NCI-H82 (cell line): ENCODE results near the gene CPVL.

Source experiments
- DNase-seq: peaks from one replicate; lab custom pipeline; 2025; lab: John Stamatoyannopoulos, UW

The CPVL gene

DNA sequence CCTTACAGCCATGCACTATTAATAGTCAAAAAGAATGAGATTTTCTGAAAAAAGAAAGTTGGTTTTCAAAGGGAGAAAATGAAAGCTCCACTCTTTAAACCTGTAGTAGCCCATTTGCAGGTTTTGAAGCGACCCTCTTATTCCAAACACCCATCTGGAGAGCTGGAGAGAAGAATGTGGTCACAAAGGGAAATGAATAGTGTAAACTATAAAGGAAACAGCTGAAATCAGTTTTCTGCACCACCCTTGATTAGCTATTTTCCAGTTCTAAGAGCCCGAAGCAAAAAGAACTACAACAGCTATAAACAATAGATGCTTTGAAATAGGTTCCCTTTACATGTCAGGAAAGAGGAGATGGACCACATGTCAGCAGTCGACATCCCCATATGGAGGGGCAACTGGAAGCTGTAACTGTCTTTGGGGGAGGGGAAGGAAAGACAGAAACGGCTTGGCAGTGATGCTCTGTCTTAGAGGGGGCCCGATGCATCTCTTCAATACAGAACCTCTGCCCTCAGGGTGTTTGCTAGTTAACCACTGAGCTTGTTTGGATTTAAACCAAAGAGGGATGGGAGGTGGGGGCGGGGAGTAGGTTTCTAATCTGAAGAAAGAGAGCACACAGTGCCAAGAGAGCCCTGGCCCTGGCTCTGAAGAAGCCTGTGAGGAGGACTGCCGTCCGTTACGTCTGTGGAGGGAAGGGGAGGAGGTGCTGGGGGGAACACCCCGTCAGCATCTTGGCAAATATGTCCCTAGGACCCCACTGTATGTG lies 55.3 kb downstream of the CPVL start:
- DNase-seq, result peak; percentile 38

DNA sequence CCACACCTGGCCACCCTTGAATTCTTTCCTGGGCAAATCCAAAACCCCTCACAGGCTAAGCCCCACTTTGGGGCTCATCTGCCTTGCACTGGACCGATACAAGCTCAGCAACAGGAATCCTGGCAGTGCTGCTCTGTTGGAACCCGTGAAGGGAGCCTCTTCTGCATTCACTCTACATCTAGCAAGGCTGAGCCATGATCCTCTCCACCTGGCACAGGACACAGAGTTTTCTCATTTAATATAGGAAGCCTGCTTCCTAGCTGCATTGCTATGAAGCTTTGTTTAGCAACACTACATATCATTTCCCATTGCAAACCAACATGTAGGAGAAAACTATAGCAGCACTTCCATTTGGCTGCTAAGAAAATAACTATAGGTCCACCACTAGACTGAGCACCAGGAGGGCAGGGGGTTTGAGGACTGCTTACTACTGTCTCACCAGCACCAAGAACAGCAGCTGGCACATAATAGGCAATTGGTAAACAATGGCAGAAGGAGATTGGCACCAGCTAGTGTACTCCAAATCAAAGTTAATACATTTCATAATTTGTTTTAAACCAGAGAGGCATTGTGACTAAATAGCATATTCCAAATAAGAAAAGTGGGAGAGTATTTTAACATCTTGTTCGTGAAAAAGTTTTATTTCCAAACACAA lies 56.1 kb downstream of the CPVL start:
- DNase-seq, result no peak

DNA sequence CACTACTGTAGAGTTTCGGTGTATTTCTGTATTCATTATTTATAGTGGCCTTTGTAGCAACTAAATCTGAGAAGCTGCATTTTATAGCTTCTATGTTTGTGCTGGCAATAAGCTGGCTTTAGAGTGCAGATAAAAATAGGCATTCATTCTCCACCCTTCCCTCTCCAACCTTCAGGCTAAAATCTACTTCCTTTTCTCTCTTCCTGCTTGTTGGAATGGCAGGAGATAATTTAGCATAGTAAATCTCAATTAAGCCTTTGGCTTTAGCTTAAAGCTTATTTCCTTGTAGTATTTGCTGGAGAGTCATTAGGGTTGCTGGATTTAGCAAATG lies 58.5 kb downstream of the CPVL start:
- peak; percentile 41 for DNase-seq

DNA sequence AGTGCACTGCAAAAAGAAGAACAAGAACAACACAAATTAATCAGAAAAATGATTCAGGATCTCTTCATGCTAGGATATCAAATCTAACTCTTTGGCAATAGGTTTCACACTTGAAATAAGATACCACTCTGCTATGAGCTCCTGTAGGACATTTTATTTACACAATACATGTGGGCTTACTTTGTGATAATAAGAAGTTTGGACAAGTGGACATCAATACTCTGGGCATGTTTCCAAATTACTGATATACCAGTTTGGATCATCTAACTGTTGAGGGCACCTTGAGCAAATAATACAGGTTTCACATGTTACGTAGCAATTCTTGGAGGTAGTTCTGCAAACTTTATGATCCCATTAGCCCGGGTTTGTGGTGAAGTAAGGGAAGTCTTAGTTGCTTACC lies 59.8 kb downstream of the CPVL start:
- DNase-seq, result no peak

DNA sequence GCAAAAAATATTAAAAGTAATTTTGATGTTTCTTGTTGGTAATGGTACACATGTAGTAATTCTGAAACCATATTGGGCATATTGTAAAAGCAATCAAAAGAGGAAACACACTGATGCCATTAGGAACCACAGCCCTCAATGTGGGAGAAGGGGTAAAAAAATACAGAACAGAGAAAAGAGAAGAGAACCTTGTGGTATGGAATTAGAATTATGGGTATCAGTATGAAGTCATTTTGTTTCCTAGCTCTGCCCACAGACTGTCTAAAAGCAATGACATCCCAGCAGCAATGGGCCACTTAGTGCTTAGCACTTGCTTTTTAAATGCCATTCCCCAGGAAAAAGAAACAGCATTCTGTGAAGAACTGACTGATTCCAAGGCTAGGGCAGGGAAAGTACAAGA lies 61.5 kb downstream of the CPVL start:
- DNase-seq, result no peak

DNA sequence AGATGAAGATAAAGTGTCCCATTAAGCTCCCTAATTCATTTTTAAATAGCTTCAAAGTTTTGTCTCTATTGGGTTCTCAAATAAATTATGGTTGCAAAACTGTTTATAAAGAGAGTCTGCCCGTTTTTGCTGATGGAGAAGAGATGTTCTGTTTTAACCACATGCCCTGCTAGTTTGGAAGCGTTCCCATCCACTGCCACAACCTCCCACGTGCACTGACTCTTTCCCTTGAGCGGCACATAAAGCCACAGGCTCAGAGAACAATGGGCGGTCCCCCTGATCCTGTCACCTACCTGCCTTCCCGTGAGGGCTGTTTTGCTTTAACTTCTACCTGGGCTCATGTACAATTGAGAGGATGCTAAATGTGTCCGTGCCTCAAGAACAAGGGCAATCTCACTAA lies 65.5 kb downstream of the CPVL start:
- no peak for DNase-seq

DNA sequence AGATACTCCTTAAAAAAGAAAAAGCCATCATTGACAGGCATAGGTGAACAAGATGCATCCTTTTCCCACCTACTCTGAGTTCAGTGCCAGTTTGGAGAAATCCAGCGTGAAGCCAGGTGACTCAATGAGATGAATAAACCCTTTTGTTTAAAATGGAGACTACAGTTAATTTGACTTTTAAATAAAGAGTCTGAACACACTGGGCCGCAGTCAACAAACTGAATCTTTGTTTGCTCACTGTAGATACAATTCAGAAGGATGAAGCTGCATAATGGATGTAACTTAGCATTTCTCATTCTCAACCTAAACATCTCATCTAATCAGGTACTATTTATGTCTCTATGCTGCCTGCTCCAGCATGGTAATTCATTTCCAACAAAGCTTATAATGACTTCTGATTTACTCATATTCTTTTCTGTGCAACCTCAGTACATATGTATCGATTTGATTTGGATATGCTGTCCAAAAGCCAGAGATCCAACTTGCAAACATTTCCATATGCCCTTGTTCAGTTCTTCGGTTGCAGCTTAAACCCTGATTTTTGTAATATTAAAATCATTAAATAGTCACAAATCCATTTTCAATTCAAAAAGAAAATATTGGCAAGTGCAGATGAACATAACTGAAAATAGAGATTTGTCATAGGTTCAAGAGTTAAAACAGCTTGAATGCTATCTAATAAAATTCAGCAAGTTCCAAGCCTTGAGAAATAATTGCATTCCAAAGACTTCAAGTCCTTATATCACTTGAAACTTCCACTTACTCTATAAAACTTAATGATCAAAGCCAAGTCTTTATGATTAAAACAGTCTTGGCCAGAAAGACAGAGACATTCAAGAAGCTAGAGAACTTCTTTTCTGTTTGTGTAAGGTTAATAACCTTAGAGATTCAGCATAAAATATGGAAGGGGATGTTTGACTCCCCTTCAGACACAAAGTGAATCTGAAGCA lies 67.8 kb downstream of the CPVL start:
- DNase-seq, result no peak

DNA sequence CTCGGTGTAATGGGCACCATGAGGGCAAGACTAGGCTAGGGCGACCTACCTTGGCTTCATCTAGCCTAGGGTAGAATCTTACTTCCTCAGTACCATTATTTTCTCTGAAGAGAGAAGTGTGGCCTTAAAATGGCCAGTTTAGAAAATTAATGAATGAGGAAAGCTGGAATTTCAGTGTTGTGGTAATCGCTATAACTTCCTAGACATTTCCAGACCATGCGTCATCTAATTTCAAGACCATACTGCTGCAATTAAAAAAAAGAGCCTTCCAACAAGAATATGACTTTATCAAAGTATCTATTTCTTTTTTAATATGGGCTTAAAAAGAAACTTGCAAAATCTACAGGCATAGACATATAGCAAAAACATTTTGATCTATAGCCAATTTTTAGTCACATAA lies 68.5 kb downstream of the CPVL start:
- DNase-seq, result no peak

DNA sequence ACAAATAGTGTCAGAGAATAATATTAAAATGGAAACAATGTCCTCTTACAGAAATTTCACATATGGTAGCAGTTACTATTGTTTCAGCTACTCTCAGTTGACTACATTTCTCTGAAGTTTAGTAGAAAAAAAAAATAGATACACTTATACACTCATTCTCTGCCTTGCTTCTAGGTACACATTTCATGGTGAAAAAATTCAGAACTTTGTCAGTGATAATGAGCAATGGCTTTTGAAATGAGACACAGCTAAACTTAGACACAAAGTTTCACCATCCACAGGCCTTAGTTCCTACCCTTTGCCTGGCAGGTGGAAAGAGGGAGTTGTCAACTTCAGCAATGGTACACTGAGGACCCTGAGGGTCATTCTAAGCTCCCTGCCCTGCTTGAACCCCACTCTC lies 69.2 kb downstream of the CPVL start:
- DNase-seq, result no peak

DNA sequence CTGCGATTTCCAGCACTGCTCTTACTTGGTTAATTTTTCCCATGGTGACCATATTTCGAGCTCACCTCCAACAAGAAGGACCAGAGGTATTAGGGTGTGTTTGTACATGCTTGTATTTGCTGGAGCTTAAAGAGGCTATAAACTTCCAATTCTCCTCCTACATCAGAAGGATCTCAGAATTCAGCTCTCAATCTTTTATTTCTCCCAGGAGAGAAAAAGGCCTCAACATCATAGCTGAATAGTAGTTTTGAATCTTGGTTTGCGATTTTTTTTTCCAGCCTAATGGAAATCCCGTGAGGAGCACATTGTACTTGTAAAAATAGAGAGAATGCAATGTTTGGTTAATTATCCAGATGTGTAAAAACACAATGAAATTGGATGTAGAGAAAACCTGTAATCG lies 69.7 kb downstream of the CPVL start:
- DNase-seq, result no peak

DNA sequence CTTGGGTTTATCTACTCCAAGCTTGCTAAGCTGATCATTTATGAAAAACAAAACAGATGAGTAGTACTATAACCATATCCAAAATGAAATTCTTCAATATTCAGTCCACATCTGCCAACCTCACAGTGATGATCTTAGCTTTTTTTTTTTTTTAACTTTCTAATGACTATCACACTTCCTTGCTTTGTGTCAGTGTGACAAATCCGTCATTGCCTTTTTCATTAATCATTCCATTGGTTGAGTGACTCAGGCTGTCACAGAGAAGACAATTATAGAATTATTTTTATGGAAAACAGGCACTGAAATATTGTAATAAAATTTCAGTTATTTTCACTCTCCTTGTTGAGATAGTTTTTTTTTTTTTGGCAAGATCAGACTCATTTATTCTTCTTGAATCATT lies 70.7 kb downstream of the CPVL start:
- DNase-seq, result no peak

DNA sequence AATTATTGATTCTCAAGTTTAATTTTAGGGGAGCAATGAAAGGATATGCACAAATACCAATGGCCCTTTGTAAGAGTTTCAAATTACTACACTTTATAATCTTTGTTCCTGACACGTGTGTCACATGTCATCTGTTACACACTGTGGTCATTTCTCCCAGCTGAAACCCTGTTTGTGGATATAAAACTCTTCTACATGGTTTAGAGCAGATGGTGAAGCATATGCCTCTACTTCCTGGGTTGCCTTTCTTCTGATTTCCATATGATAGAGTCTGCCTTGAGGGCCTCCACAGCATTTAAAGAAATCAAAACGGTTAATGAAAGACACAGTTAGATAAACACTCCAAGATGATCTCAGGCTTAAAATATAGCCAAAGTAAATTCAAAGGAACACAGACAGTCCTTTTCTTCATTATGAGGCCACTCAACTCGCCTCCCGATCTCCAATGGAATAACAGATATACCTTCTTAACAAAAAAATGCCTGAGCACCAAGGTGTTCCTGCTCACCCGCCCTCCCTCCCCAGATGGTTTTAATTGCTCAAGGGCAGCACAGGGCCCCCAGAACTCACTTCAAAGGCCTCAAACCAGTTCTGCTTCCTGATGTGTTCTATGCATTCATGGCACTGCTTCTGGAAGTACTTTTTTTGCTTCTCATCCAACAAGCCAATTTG lies 75.0 kb downstream of the CPVL start:
- DNase-seq, result peak; percentile 52

DNA sequence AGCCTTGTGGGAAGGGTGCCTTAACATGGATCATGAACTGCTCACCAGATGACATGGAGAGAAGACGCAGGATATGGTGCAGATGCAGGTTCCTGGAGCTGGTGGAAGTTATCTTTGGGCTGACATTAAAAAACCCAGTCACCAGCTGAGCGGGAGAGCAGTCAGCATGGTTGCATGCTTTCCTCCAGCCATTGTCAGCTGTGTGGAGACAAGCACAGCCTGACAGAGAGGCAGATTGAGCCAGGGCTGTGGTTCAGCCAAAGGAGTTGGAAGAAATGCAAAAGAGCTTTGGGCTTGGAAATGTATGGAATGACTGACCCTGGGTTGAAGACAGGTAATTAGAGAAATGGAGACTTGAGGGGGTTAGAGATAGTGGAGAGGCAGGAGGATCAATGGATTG lies 79.7 kb downstream of the CPVL start:
- no peak for DNase-seq

DNA sequence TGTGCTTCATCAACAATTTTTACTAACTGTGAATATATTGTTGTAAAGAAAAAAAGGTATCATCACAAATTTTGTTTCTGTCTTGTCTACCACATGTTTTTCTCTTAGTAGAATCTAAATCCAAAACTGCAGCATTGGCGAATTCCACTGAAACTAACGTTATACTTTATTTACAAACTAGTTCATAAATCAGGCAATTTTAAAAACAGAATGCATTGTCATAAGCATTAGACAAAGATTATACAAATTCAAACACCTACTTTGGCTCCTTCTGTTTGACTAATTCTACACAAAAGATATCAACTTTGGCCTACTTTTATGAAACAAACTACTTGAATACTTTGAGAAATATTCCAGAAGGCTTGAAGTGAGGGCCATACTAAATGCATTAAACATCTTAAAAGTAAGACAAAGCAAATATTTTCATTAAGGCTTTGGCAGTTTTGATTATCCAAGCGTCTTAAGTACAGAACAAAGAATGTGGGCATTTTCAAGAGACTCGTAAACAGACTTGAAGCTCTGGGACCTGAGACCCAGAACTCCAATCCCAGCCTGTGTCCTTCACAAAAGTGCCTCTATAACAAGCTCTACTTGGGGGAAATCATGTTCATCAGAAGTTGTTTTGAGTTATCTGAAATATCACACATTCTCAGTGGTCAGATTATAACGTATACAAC lies 81.0 kb downstream of the CPVL start:
- DNase-seq, result no peak

DNA sequence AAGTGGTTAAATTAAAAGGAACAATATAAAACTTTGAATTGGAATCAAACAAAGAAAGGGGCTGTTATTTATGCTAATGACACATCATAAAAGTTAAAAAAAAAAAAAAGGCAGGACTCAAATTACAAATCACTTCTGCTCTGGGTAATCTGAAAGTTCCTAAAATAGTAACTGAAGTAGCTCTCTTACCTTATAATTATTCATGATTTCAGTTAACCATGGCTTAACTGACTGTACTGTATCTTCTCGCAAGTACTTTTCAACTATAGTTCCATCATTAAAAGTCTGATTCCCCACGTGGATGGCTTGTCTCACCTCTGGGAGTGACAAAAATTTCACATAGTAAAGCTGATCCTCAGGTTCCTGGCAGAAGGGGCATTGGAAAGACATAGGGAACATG lies 82.5 kb downstream of the CPVL start:
- DNase-seq, result no peak

DNA sequence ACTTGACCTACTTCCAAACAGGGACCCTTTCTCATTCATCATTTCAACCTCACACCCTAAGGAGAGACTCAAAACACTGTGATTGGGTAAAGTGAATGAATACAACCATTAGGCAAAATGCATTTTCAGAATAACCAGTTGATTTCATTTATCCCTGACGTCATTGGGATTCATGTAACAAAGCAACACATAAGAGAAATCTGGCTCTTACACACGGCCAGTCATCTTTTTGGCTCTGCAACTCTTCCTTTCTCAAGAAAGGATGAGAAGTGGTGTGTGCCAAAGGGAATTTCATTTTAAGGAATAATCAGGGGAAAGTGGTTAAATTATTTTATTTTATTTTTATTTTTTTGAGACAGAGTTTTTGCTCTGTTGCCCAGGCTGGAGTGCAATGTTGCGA lies 83.1 kb downstream of the CPVL start:
- no peak for DNase-seq

DNA sequence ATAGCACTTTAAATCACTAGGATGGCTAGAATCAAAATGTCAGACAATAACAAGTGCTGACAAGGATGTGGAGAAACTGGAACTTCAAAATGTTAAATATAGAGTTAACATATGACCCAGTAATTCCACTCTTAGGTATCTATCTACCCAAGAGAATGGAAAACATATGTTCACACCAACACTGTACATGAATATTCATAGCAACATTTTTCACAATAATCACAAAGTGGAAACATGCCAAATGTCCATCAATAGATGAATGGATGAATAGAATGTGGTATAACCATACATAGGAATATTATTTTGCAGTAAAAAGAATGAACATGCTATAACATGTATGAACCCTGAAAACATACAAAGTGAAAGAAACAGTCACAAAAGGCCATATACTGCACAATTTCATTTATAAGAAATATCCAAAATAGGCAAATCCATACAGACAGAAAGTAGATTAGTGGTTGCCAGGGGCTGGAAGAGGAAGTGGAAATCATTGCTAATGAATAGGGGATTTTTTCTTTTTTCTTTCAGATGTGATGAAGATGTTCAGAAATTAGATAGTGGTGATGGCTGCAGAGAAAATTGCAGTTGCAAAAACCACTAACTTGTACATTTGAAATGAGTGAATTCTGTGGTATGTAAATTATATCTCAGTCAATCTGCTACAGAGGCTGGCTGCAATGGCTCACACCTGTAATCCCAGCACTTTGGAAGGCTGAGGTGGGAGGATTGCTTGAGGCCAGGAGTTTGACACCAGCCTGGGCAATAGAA lies 93.0 kb downstream of the CPVL start:
- no peak for DNase-seq

DNA sequence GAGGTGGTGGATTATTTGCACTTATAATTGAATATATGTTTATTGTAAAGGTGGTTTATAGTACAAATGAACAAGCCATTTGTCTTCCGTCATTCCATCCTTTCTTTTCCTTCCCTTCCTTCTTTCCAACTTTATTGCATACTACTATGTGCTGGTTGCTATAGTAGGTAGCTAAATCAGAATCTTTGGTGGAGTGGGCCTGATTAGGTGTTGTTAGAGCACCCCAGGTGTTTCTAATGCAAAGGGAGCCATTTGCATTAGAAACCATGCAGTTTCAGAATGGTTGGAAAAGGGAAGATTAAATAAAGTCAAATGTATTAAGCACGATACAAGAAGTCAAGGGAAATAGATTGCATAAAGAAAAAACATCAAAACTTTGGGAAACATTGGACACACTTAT lies 99.4 kb downstream of the CPVL start:
- DNase-seq, result no peak

DNA sequence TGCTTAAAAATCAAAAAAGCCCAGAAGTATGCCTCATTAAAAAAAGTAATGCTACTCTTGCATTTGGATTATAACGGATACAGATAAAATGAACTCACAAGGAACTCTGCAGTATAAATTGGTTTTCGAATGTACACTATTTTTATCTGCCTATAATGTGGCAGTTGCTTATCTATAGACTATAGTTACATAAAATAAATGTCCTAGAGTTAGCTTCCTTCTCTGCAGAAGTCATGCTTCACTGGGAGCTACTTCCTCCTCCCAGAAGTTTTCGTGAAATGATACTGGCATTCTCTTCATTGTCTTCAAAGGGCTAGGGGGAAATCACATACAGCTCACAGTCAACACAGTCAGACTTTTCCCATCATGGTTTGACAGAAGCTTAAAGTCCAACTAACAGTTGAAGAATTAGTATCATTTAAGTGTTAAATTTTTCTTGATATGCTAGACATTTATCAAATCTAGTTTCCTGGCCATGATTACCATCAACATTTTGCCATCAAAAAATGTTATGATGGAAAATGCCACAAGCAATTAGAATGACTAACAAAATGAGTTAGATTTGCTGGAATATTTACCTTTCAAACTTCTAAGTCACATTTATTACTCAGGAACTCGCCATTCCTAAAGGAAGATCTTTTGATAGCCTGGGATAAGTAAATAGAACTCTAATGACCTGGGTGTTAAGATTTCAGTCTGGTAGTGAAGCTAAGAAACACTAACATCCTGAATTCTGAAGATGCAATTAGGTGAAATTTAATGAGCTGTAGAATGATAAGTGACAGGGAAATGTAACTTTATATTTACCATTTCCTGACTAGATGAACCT lies 100.9 kb downstream of the CPVL start:
- no peak for DNase-seq

DNA sequence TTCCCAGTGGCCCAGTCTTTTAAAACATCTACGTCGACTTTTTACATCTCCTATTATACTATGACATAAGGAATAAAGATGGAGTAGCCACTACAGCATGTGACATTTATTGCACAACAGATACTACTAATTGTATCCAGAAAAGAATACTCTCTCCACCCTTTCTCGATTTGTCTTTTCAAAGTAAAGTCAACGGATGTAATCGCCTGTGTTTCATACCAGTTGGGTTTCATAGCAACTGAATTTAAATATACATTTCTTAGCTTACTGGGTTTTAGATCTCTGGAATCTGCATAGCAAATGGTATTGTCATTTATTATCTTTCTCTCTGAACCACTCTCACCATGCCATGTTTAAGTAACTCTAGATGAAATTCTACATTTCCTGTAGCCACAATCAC lies 101.8 kb downstream of the CPVL start:
- no peak for DNase-seq
